OCI-M2 (cell line): ENCODE data around the gene FOXL3.

Experiments
- DNase-seq: peaks from one replicate; lab custom pipeline; 2025; ENCODE audit not compliant: unreplicated experiment; lab: John Stamatoyannopoulos, UW

The FOXL3 gene

GRCh38 chr7:318878-319661, 29.1 kb downstream of the FOXL3 start:
- DNase-seq = no peak

DNA sequence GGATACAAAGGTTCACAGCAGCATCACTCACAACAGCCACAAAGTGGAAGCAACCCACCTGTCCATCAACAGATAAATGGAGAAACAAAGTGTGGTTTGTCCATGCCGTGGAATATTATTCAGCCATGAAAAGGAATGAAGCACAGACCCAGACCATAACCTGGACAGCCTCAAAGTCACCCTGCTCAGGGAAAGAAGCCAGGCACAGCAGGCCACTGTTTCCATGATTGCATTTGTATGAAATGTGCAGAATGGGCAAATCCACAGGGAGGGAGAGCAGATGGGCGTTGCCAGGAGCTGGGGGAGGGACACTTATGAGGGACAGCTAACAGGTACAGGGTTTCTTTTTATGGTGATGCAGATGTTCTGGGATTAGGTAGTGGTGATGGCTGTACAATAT, 30.3 kb downstream of the FOXL3 start:
- DNase-seq = no peak

GRCh38 chr7:322111-322671, 32.2 kb downstream of the FOXL3 start:
- no peak for DNase-seq

DNA sequence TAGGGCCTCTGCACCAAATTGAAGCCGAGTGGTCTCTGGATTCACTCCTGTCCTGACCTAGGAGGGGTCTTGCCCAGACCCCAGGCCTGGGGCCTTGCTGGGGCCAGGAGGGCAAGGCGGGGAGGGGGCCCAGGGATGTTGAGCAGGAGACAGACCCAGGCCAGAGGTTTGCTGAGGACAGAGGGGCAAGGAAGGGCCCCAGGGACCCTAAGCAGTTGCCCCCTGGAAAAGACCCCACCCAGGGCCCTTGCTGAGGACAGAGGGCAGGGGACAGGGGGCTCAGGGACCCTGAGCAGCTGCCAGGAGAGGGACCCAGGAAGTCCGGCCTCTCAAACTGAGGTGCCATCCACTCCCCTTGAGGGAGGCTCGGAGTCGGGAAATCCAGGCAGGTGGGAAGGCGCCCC, 32.7 kb downstream of the FOXL3 start:
- no peak for DNase-seq

DNA sequence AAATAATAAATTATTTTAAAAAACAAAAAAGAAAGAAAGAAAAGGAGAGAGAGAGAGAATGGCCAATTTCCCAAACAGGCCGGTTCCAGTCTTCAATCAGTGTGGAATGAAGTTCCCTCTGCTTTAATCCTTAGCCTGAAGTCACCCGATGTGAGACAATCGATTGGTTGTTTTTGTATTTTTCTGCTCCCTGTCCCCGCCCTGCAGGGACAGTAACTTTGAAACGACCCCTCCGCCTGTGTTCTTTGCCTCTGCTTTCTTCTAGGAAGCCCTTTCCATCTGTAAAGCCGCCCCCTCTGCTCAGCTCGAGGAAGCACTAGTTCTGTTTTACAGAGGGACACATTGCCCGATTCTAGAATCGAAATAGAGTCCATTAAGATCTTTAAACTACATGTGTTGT, 33.4 kb downstream of the FOXL3 start:
- no peak for DNase-seq

DNA sequence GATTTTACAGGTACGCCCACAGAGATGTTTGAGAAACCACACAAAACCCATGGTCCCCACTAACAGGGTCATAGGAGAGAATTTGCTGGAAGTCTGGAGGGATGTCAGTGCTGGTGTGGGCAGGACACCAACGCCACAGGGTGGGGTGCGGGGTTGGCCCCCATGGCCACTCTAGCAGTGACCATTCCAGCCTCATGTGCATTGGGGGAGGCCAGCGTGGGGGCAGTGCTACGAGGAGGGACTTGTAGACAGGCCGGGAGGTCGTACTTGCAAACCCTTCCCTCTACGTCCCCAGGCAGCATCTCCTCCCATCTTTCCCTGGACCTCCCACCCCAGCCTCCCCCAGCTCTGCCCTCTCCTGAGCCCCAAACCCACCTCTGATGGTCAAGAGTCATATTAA, 34.0 kb downstream of the FOXL3 start:
- DNase-seq = no peak

GRCh38 chr7:325051-325798, 35.3 kb downstream of the FOXL3 start:
- no peak for DNase-seq

- DNase-seq = no peak
Measured at GRCh38 chr7:325811-326210, 35.8 kb downstream of the FOXL3 start.

DNA sequence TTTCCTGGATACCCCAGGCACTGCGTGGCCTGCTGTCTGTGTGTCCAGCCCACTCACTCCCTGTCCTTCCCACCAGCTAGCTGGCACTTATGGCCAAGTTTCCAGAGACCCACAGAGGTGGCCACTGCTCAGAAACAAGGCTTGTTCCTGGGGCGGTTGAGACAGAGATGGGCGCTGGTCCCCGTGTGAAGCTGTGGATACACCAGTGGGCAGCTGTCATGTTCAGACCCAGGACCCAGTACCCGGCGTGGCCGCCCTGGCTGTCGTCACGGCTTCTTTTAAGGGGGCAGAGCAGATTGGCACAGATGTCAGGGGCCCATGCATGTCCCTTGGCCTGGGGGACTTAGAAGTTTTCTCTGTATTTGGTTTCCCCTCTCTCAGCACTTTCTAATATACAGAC, 36.3 kb downstream of the FOXL3 start:
- DNase-seq = no peak

DNA sequence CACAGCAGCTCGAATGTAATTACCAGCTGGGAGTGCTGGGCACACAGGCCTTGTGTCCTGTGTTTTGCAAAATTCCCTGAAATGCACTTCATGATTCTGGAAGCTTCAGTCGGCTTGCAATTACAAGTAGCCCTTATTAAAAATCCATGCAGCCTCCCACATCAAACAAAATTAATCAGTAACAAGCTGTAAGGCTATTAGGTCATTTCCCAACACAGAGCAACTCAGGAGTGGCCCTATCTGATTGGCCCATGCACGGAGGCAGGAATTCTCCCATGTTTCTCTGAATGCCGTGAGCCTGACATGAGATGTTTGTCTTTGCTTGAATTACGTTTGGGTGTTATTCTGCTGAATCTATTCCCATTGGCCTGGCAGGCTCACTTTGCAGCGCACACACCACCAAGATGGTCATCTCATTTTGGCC, 36.9 kb downstream of the FOXL3 start:
- DNase-seq = no peak

DNA sequence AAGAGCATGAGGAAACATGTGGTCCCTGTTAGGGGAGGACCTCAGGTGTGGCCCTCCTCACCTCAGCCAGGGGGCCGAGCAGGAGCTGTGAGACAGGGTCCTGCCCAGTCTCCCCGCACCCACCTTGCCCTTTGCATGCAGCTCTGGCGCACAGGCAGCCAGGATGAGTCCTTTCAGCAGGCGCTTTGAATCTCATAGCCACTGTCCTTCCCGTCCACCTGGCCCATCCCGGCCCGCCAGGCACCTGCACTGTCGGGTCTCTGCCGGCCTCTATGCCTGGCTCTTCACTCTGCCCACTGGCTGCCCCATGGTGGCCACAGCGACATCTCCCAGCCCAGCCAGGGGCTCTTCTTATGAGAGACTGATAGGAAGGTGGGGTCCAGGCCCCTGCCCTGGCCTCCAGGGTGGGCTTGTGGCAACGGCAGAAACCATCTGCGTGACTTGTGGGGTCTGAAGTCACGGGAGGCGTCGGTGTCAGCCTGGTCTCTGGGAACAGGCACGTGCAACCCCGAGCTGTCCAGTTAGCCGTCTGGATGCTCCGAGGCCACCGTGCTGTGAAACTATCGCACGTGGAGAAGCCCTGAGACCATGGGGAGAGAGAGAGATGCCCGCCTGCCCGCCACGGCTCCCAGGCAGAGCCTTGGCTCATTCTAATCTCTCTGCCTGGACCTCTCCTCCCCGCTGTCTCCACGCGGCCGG, 37.4 kb downstream of the FOXL3 start:
- no peak for DNase-seq

- DNase-seq = no peak
Measured at GRCh38 chr7:327991-328702, 38.2 kb downstream of the FOXL3 start.

- no peak for DNase-seq
Measured at GRCh38 chr7:329691-330281, 39.8 kb downstream of the FOXL3 start.

GRCh38 chr7:330511-331230, 40.7 kb downstream of the FOXL3 start:
- no peak for DNase-seq

DNA sequence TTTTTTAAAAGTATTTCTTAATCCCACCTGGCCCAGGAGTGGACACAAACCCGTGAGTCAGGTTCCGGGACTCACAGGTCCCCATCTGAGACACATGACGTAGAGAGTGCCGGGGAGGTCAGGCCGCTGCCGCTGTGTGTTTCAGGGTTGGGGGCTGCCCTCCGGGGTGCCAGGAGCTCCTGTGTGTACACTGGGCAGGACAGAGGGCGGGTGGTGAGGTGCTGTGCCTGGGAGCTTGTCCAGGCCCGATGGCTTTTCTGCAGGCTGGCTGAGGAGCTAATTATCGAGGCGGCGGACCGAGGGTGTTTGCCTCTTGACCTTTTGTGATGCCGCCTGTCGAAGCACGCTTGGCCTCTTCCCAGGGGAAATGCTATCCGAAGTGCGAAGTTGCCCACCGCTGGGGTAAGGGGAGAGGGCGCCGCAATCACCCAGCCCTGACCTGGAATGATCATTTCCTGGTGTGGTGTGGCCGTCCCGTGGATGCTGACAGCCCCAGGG, 42.1 kb downstream of the FOXL3 start:
- no peak for DNase-seq

GRCh38 chr7:332646-333392, 42.8 kb downstream of the FOXL3 start:
- DNase-seq = no peak

- DNase-seq = no peak
Measured at GRCh38 chr7:333393-333764, 43.4 kb downstream of the FOXL3 start.

- DNase-seq = no peak
Measured at GRCh38 chr7:334618-335357, 44.8 kb downstream of the FOXL3 start.
